Measurements from ENCODE around the gene NSD1. TPM values are rescaled to one million over a fixed set of nuclear protein-coding genes. Genes with fewer than 3 reads are reported as not detected.

The NSD1 gene
- total and polyA plus RNA-seq, 2 of the 8 experiments (the other 6 are each of a cell fraction or from before 2014, with no cell fraction given): 22.8 to 168 TPM

DNA sequence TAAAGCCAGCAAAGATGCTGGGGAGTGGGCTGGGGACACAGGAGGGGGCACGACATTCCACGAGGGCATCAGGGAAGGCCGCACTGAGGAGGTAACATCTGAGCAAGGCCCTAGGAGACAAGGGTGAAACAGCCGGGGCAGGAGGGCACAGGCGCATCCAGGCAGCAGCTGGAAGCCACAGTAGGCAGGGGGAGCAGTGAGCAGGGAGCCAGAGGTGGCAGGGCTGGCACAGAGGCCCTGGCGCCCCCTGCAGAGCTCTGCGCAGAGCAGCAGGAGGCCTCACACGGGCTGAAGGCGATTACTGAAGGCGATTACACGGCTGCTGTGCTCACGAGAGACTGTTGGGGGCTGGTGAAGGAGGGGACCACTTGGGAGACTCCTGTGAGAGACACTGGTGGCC, 202.5 kb downstream of the NSD1 start:
- CTCF ChIA-PET (ENCODE audit: partially characterized antibody): interaction anchor here (0.9 to 10.3 kb wide), 14 partner anchors 8 to 103 kb away, joined by 3 to 100 read pairs (median 4); partner anchors contain the start of genes LMAN2 and RGS14
- H3K9ac ChIP-seq (replicated peaks in 1 of 4; ENCODE audit: extremely low read depth in 1 of 4, low read depth in 3 of 4, low read length in 3 of 4): no peak overlapping the region
- H2BK12ac ChIP-seq (ENCODE audit: low read depth, low read length): no peak overlapping the region
- no peak overlapping the region for H2BK15ac ChIP-seq (ENCODE audit: low read length)
- H2AK5ac ChIP-seq (ENCODE audit: low read depth, low read length): no peak overlapping the region
- DNase-seq (ENCODE audit: low read depth in 1 of 2, low spot score in 2 of 2) (no peak), FAIRE-seq (no peak)
- H3K23ac ChIP-seq (ENCODE audit: insufficient read length): no peak overlapping the region
- no peak overlapping the region for H4K8ac ChIP-seq (ENCODE audit: extremely low read depth, insufficient read depth, low read length)
- H3K18ac ChIP-seq (ENCODE audit: extremely low read depth, low read length): no peak overlapping the region
- H3K9me3 ChIP-seq (ENCODE audit: insufficient read depth in 2 of 2, low read depth in 1 of 2, low read length in 1 of 2): no peaks in the 10 kb centered on the region
- no peak overlapping the region for H2AFZ ChIP-seq (ENCODE audit: low read length)
- H3K36me3 ChIP-seq (ENCODE audit: control insufficient read depth in 2 of 4, insufficient read depth in 4 of 4, low read length in 3 of 4): peaks cover 22 to 33% (median 32%) of the 10 kb centered on the region in 4 experiments
- peaks cover 3 to 8% of the 10 kb centered on the region in 2 experiments; a peak in 2 of 4 replicates for H3K79me2 ChIP-seq (ENCODE audit: control insufficient read depth in 1 of 2, insufficient read depth in 2 of 2, low read length in 2 of 2)
- peaks cover 9% of the 10 kb centered on the region for H3K79me1 ChIP-seq (ENCODE audit: low read depth, low read length)
- H2BK5ac ChIP-seq (ENCODE audit: low read depth, low read length): peak overlapping the region; percentile 60; the same call in 1 of the 2 replicates
- H4K20me1 ChIP-seq (replicated peaks in 1 of 2; ENCODE audit: control insufficient read depth in 1 of 2, insufficient read depth in 2 of 2, low read length in 2 of 2): peaks cover 0 to 17% of the 10 kb centered on the region in 2 experiments
- TF ChIP-seq CBX8 (IDR thresholded peaks at IDR 0.05; ENCODE audit: borderline replicate concordance, low read depth, low read length): no peak
- no peak for TF ChIP-seq SP4 (IDR thresholded peaks at IDR 0.05; ENCODE audit: low read length)
- TF ChIP-seq MAFK (IDR thresholded peaks at IDR 0.05; ENCODE audit: low read depth, low read length): no peak
- no peak for TF ChIP-seq POLR2A (IDR thresholded peaks at IDR 0.05; ENCODE audit: control extremely low read depth in 1 of 2, low read depth in 2 of 2, low read length in 2 of 2)
- peak; percentile 13 to 27; a peak in 1 of 4 replicates for TF ChIP-seq RAD21 (IDR thresholded peaks at IDR 0.05 in 1 of 2, conservative IDR thresholded peaks at IDR 0.05 in 1 of 2; ENCODE audit: low read depth in 2 of 2, low read length in 2 of 2)
- TF ChIP-seq ZNF274 (IDR thresholded peaks at IDR 0.05; ENCODE audit: borderline replicate concordance, extremely low read depth, low read length): no peak
- TF ChIP-seq, protein P1, sequence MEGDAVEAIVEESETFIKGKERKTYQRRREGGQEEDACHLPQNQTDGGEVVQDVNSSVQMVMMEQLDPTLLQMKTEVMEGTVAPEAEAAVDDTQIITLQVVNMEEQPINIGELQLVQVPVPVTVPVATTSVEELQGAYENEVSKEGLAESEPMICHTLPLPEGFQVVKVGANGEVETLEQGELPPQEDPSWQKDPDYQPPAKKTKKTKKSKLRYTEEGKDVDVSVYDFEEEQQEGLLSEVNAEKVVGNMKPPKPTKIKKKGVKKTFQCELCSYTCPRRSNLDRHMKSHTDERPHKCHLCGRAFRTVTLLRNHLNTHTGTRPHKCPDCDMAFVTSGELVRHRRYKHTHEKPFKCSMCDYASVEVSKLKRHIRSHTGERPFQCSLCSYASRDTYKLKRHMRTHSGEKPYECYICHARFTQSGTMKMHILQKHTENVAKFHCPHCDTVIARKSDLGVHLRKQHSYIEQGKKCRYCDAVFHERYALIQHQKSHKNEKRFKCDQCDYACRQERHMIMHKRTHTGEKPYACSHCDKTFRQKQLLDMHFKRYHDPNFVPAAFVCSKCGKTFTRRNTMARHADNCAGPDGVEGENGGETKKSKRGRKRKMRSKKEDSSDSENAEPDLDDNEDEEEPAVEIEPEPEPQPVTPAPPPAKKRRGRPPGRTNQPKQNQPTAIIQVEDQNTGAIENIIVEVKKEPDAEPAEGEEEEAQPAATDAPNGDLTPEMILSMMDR (IDR thresholded peaks at IDR 0.05; ENCODE audit: control extremely low read depth in 1 of 3, insufficient read depth in 1 of 3, low read depth in 1 of 3, low read length in 3 of 3): peak in 2 of 3 experiments; percentile 39 to 74; a peak in 3 of 4 replicates
- TF ChIP-seq BRCA1 (IDR thresholded peaks at IDR 0.05; ENCODE audit: low read depth, low read length): no peak
- no peak for TF ChIP-seq EP300 (IDR thresholded peaks at IDR 0.05; ENCODE audit: borderline replicate concordance in 1 of 2, low read depth in 2 of 2, low read length in 2 of 2)
- WGBS, 2 experiments (ENCODE audit: extremely low coverage in 1 of 2, insufficient coverage in 1 of 2, insufficient read length in 1 of 2, insufficient replicate concordance in 2 of 2, low coverage in 1 of 2, low lambda C conversion rate in 2 of 2, missing lambda C conversion rate in 1 of 2): 84% methylated on average over 12 of the region's 12 CpGs; no CpG with 5 or more reads in 1 of the 2 experiments
- peak overlapping the region; percentile 64; the same call in 1 of the 2 replicates for H3K27ac ChIP-seq (ENCODE audit: low read depth, low read length)
- POLR2A ChIA-PET (ENCODE audit: partially characterized antibody): interaction anchor here (0.6 to 2.0 kb wide), 8 partner anchors 9 to 1284 kb away, joined by 3 to 7 read pairs (median 4); partner anchors contain the start of gene LMAN2
- H4K5ac ChIP-seq (ENCODE audit: insufficient read length, low read depth, low read length): no peak overlapping the region
- H2BK20ac ChIP-seq (ENCODE audit: low read length): no peak overlapping the region
- H3K23me2 ChIP-seq (ENCODE audit: low read depth, low read length): no peaks in the 10 kb centered on the region
- no peak overlapping the region for H4K91ac ChIP-seq (replicated peaks; ENCODE audit: insufficient read length, low read length)
- H3K56ac ChIP-seq (replicated peaks; ENCODE audit: insufficient read length, low read depth, low read length): no peak overlapping the region
- H2BK120ac ChIP-seq (replicated peaks; ENCODE audit: low read depth, low read length): no peak overlapping the region
- no peak overlapping the region for H3K4me3 ChIP-seq (ENCODE audit: extremely low read depth in 1 of 4, insufficient read depth in 2 of 4, low read depth in 3 of 4, low read length in 4 of 4)
- no peak overlapping the region for H3K4ac ChIP-seq (replicated peaks; ENCODE audit: insufficient read length, low read depth, low read length)
- no peak overlapping the region for H3K14ac ChIP-seq (ENCODE audit: insufficient read length)
- no peak overlapping the region; a peak in 1 of 4 replicates for H3K4me2 ChIP-seq (ENCODE audit: insufficient read depth in 1 of 2, low read depth in 2 of 2, low read length in 2 of 2)
- no peaks in the 10 kb centered on the region for H3K27me3 ChIP-seq (replicated peaks in 1 of 4; ENCODE audit: control insufficient read depth in 3 of 4, extremely low read depth in 1 of 4, insufficient read depth in 3 of 4, low read length in 3 of 4)
- peaks cover 0 to 5% (median 3%) of the 10 kb centered on the region in 4 experiments; a peak in 4 of 7 replicates for H3K4me1 ChIP-seq (replicated peaks in 1 of 4; ENCODE audit: control insufficient read depth in 3 of 4, insufficient read depth in 4 of 4, low read length in 3 of 4)
